T-helper 2 cell treated with Interferon-gamma antibody and Interleukin-4, amounts not matched to agents 5 μg/mL and 100 μg/mL, for 36 hours (primary cell): ENCODE results near the gene NBPF9.
"Not testable (repeated sequence)": the region's sequence is repeated elsewhere in the genome, so short reads cannot be mapped to it uniquely, and the experiment has no call there.

Experiments
- DNase-seq: peaks from one replicate; pipeline ENCODE4 v3.0.0; 2021; ENCODE audit warnings: low spot score
- H3K27ac Mint-ChIP-seq: one replicate; pipeline ENCODE4 v1.8.0; 2021; ENCODE audit warnings: mild to moderate bottlenecking, mixed read lengths
- H3K27me3 Mint-ChIP-seq: one replicate; pipeline ENCODE4 v1.8.0; 2021; ENCODE audit warnings: low read depth, mixed read lengths
- H3K36me3 Mint-ChIP-seq: one replicate; pipeline ENCODE4 v1.8.0; 2021; ENCODE audit warnings: low read depth, mixed read lengths
- H3K4me1 Mint-ChIP-seq: one replicate; pipeline ENCODE4 v1.8.0; 2021; ENCODE audit warnings: low read depth, mixed read lengths
- H3K4me3 Mint-ChIP-seq: one replicate; pipeline ENCODE4 v1.8.0; 2022; ENCODE audit warnings: mild to moderate bottlenecking, moderate library complexity, mixed read lengths
- H3K9me3 Mint-ChIP-seq: one replicate; pipeline ENCODE4 v1.8.0; 2021; ENCODE audit warnings: mixed read lengths

NBPF9 gene, protein sequence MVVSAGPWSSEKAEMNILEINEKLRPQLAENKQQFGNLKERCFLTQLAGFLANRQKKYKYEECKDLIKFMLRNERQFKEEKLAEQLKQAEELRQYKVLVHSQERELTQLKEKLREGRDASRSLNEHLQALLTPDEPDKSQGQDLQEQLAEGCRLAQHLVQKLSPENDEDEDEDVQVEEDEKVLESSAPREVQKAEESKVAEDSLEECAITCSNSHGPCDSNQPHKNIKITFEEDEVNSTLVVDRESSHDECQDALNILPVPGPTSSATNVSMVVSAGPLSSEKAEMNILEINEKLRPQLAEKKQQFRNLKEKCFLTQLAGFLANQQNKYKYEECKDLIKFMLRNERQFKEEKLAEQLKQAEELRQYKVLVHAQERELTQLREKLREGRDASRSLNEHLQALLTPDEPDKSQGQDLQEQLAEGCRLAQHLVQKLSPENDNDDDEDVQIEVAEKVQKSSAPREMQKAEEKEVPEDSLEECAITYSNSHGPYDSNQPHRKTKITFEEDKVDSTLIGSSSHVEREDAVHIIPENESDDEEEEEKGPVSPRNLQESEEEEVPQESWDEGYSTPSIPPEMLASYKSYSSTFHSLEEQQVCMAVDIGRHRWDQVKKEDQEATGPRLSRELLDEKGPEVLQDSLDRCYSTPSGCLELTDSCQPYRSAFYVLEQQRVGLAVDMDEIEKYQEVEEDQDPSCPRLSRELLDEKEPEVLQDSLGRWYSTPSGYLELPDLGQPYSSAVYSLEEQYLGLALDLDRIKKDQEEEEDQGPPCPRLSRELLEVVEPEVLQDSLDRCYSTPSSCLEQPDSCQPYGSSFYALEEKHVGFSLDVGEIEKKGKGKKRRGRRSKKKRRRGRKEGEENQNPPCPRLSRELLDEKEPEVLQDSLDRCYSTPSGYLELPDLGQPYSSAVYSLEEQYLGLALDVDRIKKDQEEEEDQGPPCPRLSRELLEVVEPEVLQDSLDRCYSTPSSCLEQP (N-terminal part only)

DNA sequence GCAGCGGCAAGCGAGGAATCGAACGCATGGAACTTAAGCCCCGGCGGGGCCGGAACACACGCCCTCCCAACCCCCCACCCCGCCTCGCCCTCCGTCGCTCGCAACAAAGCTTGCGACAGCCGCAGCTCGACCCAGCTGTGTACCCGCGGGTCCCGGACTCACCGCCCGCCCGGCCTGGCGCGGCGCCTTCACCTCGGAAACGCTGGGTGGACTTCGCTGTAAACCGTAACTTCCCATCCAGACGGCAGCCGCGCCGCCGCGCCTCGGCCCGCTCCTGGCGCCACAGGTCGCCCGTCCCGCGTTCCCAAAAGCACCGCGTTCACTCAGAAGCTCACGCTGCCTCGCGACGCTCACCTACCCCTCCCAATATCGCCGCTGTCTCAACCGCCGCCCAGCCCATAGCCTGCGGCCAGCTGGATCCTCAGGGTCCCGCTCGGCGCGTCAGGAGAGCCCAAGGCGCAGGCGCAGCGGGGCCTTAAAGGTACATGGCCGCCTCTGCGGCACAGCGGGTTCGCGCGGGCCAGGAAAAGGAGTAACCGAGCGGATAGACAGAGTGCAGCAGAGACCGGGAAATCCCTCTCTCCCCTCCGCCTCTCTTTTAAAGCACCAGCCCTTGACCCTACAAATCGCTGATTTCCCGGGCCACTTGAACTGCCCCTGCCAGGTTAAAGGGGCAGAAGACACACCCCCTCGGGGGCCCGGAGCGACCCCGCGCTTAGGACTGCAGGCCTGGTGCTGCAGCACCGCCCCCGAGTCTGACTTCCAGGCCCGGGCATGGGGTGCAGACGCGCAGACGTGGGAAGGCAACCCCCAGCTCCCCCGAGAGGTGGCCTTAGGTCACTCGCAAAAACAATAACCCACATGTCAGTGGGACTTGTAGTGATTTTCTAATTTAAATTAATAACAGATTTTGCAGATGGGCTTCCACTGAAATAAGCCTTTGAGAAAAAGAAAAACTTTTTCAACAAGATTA is at the start of gene NBPF9:
Gene NBPF9 (minus strand): TSS at position 443 of the 973 bp plus-strand sequence. CDS start 21,412 bp downstream, outside the sequence.
- not testable (repeated sequence) for H3K36me3 Mint-ChIP-seq, H3K9me3 Mint-ChIP-seq, H3K27me3 Mint-ChIP-seq, H3K4me1 Mint-ChIP-seq
- peak within 1 kb of the TSS; percentile 99 for H3K4me3 Mint-ChIP-seq
- peak; percentile 53 for DNase-seq
- peak within 1 kb of the TSS; percentile 97 for H3K27ac Mint-ChIP-seq

GRCh38 chr1:149149909-149150308 is 46.6 kb upstream of the NBPF9 start:
- DNase-seq, H3K9me3 Mint-ChIP-seq, H3K27ac Mint-ChIP-seq, H3K4me3 Mint-ChIP-seq, H3K4me1 Mint-ChIP-seq, H3K27me3 Mint-ChIP-seq, H3K36me3 Mint-ChIP-seq: not testable (repeated sequence)

- not testable (repeated sequence) for H3K4me1 Mint-ChIP-seq, H3K36me3 Mint-ChIP-seq, H3K9me3 Mint-ChIP-seq, H3K27ac Mint-ChIP-seq, DNase-seq, H3K4me3 Mint-ChIP-seq, H3K27me3 Mint-ChIP-seq
These were observed 34.2 kb upstream of the NBPF9 start for GRCh38 chr1:149137585-149137984.

DNA sequence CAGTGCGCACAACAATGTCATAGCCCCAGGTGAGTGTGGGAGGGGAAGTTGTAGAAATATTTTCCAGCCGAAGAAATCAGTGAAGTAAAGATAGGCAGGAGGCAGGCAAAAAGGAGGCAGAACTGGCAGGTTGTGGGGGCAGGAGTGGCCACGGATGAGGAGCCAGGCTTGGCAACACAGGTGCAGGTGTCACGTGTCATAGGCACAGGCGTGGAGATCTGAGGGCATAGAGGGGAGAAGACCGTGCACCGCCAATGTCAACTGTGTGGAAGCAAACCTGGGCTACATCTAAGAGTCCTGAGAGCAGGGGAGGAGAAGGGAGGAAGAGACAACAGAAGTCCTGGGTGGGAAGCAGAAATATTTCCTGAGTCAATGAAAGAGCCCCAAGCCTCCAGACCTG is 27.6 kb upstream of the NBPF9 start:
- not testable (repeated sequence) for H3K27me3 Mint-ChIP-seq, H3K4me3 Mint-ChIP-seq, H3K4me1 Mint-ChIP-seq, DNase-seq, H3K9me3 Mint-ChIP-seq, H3K27ac Mint-ChIP-seq, H3K36me3 Mint-ChIP-seq

DNA sequence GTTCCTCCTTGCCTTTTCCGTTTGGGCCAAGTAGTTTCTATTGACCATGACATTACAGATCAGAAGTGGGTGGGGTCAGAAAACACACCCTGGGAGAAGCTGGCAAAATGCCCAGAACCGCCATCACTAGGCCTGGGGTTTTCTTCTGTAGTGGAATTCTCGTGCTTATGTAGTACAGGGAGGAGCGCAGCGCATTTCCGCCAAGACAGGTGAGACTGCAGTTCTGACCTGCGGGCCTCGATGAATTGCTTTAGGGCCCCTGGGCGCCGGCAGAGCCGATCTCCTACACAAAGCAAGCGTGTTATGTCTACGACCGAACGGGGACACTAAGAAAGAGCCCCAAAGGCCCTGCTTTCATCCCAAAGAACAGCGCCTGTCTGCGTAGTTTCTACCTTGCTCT is 25.9 kb upstream of the NBPF9 start:
- H3K27ac Mint-ChIP-seq, DNase-seq, H3K27me3 Mint-ChIP-seq, H3K36me3 Mint-ChIP-seq, H3K4me1 Mint-ChIP-seq, H3K4me3 Mint-ChIP-seq, H3K9me3 Mint-ChIP-seq: not testable (repeated sequence)

DNA sequence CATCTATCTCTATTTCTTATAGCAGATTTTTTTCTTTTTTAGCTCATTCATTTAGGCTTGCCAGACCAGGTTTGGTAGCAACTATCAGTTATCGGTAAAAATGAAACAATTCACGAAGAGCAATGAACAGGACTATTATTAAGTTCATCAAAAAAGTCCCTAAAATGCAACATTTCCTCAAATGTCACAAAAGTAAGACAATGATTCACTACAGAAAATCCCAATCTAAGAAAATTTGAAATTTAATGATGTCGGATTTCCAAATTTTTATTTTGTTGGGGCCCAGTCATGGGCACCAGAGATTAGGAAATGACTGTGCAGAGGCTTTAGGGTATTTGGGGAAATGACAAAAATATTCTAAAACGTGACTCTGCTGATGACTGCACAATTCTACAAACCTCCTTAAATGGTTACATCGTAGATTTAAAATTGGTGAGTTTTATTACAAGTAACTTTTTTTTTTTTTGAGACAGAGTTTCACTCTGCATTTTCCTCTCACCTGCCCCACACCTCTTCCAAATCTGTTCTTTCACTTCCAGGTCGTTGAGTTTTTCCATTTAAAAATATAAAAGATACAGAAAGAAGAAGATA is 23.3 kb upstream of the NBPF9 start:
- DNase-seq, H3K9me3 Mint-ChIP-seq, H3K4me3 Mint-ChIP-seq, H3K27ac Mint-ChIP-seq, H3K36me3 Mint-ChIP-seq, H3K27me3 Mint-ChIP-seq, H3K4me1 Mint-ChIP-seq: not testable (repeated sequence)

- H3K27ac Mint-ChIP-seq, H3K27me3 Mint-ChIP-seq, H3K4me1 Mint-ChIP-seq, DNase-seq, H3K9me3 Mint-ChIP-seq, H3K4me3 Mint-ChIP-seq, H3K36me3 Mint-ChIP-seq: not testable (repeated sequence)
These were observed 20.9 kb upstream of the NBPF9 start for GRCh38 chr1:149123948-149124926.

GRCh38 chr1:149112828-149113227 is 9.5 kb upstream of the NBPF9 start:
- not testable (repeated sequence) for DNase-seq, H3K4me1 Mint-ChIP-seq, H3K36me3 Mint-ChIP-seq, H3K9me3 Mint-ChIP-seq, H3K27me3 Mint-ChIP-seq
- Mint-ChIP-seq H3K27ac (peak overlapping the region; percentile 71), H3K4me3 (peak overlapping the region; percentile 50)

- not testable (repeated sequence) for DNase-seq, H3K27me3 Mint-ChIP-seq, H3K4me1 Mint-ChIP-seq, H3K36me3 Mint-ChIP-seq, H3K27ac Mint-ChIP-seq, H3K9me3 Mint-ChIP-seq, H3K4me3 Mint-ChIP-seq
These were observed 7.0 kb upstream of the NBPF9 start for GRCh38 chr1:149110343-149110742.

DNA sequence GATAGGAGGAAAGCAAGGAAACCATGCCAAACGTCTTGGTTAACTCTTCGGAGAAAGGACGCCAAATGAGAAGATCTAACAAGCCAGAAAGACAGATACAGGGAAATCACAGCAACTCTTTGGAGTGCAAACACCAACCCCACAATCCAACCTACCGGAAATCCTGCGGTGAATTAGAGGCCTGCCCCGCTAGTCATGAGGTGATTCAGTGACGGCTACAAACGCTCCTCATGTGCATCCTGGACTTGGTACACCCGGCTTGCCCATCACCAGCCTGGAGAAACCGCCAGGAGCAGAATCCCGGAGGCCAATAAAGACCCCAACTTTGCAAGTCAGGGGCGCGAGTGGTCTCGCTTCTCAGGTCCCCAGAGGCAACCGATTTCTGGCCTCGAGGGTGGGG is 777 bp downstream of the NBPF9 start:
- H3K9me3 Mint-ChIP-seq, H3K27me3 Mint-ChIP-seq, H3K27ac Mint-ChIP-seq, H3K4me1 Mint-ChIP-seq, H3K36me3 Mint-ChIP-seq: not testable (repeated sequence)
- DNase-seq, result peak; percentile 31
- H3K4me3 Mint-ChIP-seq, result peak overlapping the region; percentile 54

DNA sequence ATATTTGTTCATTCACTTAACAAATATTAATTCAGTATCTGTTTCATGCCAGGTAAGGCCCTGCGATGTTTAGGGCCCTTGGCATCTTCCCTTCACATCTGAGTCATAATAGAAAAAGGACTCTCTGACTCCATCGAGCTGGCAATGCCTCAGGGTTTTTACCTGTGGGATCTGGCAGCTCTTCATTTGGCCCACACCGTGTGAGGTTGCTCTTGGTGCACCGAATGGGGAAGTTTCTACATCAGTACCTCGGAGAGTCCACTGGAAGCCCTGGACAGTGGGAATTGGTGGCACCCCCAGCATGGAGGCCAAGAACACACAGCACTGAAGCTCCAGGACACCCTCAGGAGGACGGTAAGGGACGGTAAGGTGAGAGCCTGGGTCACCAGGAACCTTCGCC is 5.1 kb downstream of the NBPF9 start:
- DNase-seq, H3K27me3 Mint-ChIP-seq, H3K9me3 Mint-ChIP-seq, H3K4me3 Mint-ChIP-seq, H3K36me3 Mint-ChIP-seq, H3K27ac Mint-ChIP-seq, H3K4me1 Mint-ChIP-seq: not testable (repeated sequence)

DNA sequence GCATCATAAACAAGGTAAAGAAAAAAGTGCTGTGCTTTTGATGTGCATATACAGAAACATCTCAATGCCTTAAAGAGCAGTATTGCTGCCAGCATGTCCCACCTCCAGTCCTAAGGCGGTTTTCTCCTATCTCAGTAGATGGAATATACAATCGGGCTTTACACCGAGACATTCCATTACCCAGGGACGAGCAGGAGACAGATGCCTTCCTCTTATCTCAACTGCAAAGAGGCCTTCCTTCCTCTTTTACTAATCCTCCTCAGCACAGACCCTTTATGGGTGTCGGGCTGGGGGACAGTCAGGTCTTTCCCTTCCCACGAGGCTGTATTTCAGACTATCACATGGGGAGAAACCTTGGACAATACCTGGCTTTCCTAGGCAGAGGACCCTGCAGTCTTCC is 10.2 kb downstream of the NBPF9 start:
- not testable (repeated sequence) for DNase-seq, H3K4me3 Mint-ChIP-seq, H3K27ac Mint-ChIP-seq, H3K4me1 Mint-ChIP-seq, H3K27me3 Mint-ChIP-seq, H3K9me3 Mint-ChIP-seq, H3K36me3 Mint-ChIP-seq
